Common myeloid progenitor, CD34-positive (primary cell): ENCODE data around the gene OGG1.

Source experiments
- CTCF ChIA-PET: fragments of 350-600 bp; sonication (Branson Sonifier 250); formaldehyde crosslinking; loops from one replicate; lab custom pipeline; 2021; ENCODE audit warnings: antibody characterized with exemption; lab: Charles Lee
- POLR2A ChIA-PET: fragments of 350-600 bp; sonication (Branson Sonifier 250); formaldehyde crosslinking; loops from one replicate; lab custom pipeline; 2021; ENCODE audit warnings: antibody characterized with exemption; lab: Charles Lee
- DNase-seq, 3 donors: peaks; one replicate each; pipeline versions ENCODE4 v3.0.0 to v3.0.0-alpha.2; 2013
- H3K27ac ChIP-seq, 2 experiments: 1 replicate in 1 of 2; 2 replicates in 1 of 2; pipeline ENCODE4 v1.7.0; 2013; ENCODE audit warnings: inconsistent platforms in 2 of 2, low read length in 2 of 2, mild to moderate bottlenecking in 2 of 2, low read depth in 1 of 2, moderate library complexity in 1 of 2; ENCODE audit not compliant: severe bottlenecking in 2 of 2, insufficient read depth in 1 of 2, poor library complexity in 1 of 2
- H3K27me3 ChIP-seq, 5 experiments: replicated peaks in 2 of 5; 1 replicate in 3 of 5; 2 replicates in 2 of 5; pipeline versions ENCODE4 v1.6.1 to v1.7.0; 2013; ENCODE audit warnings: low read length in 4 of 5, mild to moderate bottlenecking in 2 of 5, moderate library complexity in 2 of 5, inconsistent platforms in 1 of 5; ENCODE audit not compliant: insufficient read depth in 5 of 5, control insufficient read depth in 4 of 5
- H3K36me3 ChIP-seq, 4 experiments: 1 replicate in 2 of 4; 2 replicates in 2 of 4; pipeline versions ENCODE4 v1.6.1 to v1.7.0; 2013; ENCODE audit warnings: low read length in 3 of 4, control low read depth in 1 of 4, mild to moderate bottlenecking in 1 of 4; ENCODE audit not compliant: control insufficient read depth in 4 of 4, insufficient read depth in 4 of 4
- H3K4me1 ChIP-seq, 4 experiments: 1 replicate in 3 of 4; 2 replicates in 1 of 4; pipeline versions ENCODE4 v1.6.1 to v1.7.1; 2013; ENCODE audit warnings: low read length in 3 of 4, mild to moderate bottlenecking in 3 of 4, control low read depth in 1 of 4, inconsistent platforms in 1 of 4, moderate library complexity in 1 of 4; ENCODE audit not compliant: control insufficient read depth in 4 of 4, insufficient read depth in 4 of 4; ENCODE audit errors: control extremely low read depth in 1 of 4
- H3K4me3 ChIP-seq, 7 experiments: 1 replicate in 4 of 7; 2 replicates in 3 of 7; pipeline versions ENCODE4 v1.5.1 to v1.7.0; 2013; ENCODE audit warnings: mild to moderate bottlenecking in 7 of 7, low read length in 6 of 7, moderate library complexity in 6 of 7, inconsistent platforms in 2 of 7, low read depth in 2 of 7, control low read depth in 1 of 7; ENCODE audit not compliant: insufficient read depth in 4 of 7, control insufficient read depth in 1 of 7; ENCODE audit errors: extremely low read depth in 1 of 7
- H3K9me3 ChIP-seq, 5 experiments: 1 replicate in 4 of 5; 2 replicates in 1 of 5; pipeline versions ENCODE4 v1.6.1 to v1.7.1; 2013; ENCODE audit warnings: low read length in 4 of 5, mild to moderate bottlenecking in 2 of 5, inconsistent platforms in 1 of 5, low read depth in 1 of 5, moderate library complexity in 1 of 5; ENCODE audit not compliant: control insufficient read depth in 4 of 5, insufficient read depth in 2 of 5; ENCODE audit errors: control extremely low read depth in 1 of 5
- WGBS: methylation state at CpG from one replicate; pipeline ENCODE4 v1.1.5; 2013; ENCODE audit not compliant: insufficient coverage; 5-methylcytosine and 5-hydroxymethylcytosine counted together

Gene OGG1

GRCh38 chr3:9716801-9717555 is 32.8 kb upstream of the OGG1 start:
- peaks cover 2 to 21% (median 16%) of the 10 kb centered on the region in 4 experiments for H3K4me1 ChIP-seq
- H3K27ac ChIP-seq = no peak overlapping the region
- CTCF ChIA-PET = interaction anchor here (0.8 to 8.9 kb wide), 3 partner anchors 13 to 92 kb away, joined by 3 to 107 read pairs (median 3); partner anchors contain the start of gene BRPF1
- no peaks in the 10 kb centered on the region for H3K9me3 ChIP-seq
- no peak overlapping the region for H3K4me3 ChIP-seq
- H3K27me3 ChIP-seq = no peaks in the 10 kb centered on the region
- H3K36me3 ChIP-seq = no peaks in the 10 kb centered on the region
- DNase-seq = no peak
- POLR2A ChIA-PET = no interaction called here
- 100% methylated on average over 4 of the region's 5 CpGs for WGBS

- WGBS = 94% methylated on average over 1 of the region's 1 CpG
- Histone ChIP-seq H3K27ac (no peak overlapping the region), H3K27me3 (no peaks in the 10 kb centered on the region), H3K4me3 (no peak overlapping the region), H3K9me3 (no peaks in the 10 kb centered on the region), H3K4me1 (peaks cover 2 to 21% (median 16%) of the 10 kb centered on the region in 4 experiments), H3K36me3 (no peaks in the 10 kb centered on the region)
- ChIA-PET CTCF (interaction anchor here (0.8 to 8.9 kb wide), 3 partner anchors 12 to 91 kb away, joined by 3 to 107 read pairs (median 3); partner anchors contain the start of gene BRPF1), POLR2A (no interaction called here)
- no peak for DNase-seq
These were observed 32.2 kb upstream of the OGG1 start for GRCh38 chr3:9717563-9717962.

GRCh38 chr3:9718118-9718517 is 31.6 kb upstream of the OGG1 start:
- Histone ChIP-seq H3K27ac (no peak overlapping the region), H3K27me3 (no peaks in the 10 kb centered on the region), H3K36me3 (no peaks in the 10 kb centered on the region), H3K9me3 (no peaks in the 10 kb centered on the region), H3K4me3 (no peak overlapping the region), H3K4me1 (peaks cover 2 to 21% (median 16%) of the 10 kb centered on the region in 4 experiments)
- no peak for DNase-seq
- CTCF ChIA-PET = interaction anchor here (0.9 to 8.9 kb wide), 2 partner anchors 12 to 91 kb away, joined by 3 to 107 read pairs; partner anchors contain the start of gene BRPF1
- 95% methylated on average over 4 of the region's 4 CpGs for whole genome bisulfite sequencing
- POLR2A ChIA-PET = no interaction called here

- Histone ChIP-seq H3K27me3 (no peaks in the 10 kb centered on the region), H3K36me3 (no peaks in the 10 kb centered on the region), H3K4me3 (no peak overlapping the region), H3K9me3 (no peaks in the 10 kb centered on the region), H3K27ac (no peak overlapping the region), H3K4me1 (peaks cover 0 to 6% (median under 1%) of the 10 kb centered on the region in 4 experiments)
- CTCF ChIA-PET = interaction anchor here (1.1 to 8.9 kb wide), 4 partner anchors 9 to 14 kb away, joined by 3 to 107 read pairs (median 6); partner anchors contain the start of gene BRPF1
- no peak for DNase-seq
- WGBS = 100% methylated on average over 1 of the region's 7 CpGs
- POLR2A ChIA-PET = interaction anchor here (0.6 kb wide), 1 partner anchor 1759 kb away, joined by 3 read pairs; no protein-coding TSS in a partner anchor
These were observed 28.6 kb upstream of the OGG1 start for GRCh38 chr3:9721015-9721699.

DNA sequence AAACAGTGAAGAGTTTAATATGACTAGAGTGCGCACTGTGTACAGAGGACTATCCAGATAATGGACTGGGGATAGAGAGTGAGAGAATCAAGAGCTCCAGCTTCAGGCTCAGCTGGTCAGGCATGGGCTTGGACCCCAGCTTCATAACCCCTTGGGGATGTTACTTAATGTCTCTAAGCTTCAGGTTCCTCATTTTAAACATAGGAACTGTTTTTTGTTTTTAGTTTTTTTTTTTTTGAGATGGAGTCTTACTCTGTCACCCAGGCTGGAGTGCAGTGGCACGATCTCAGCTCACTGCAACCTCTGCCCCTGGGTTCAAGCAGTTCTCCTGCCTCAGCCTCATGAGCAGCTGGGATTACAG is 28.1 kb upstream of the OGG1 start:
- Histone ChIP-seq H3K4me1 (peaks cover 0 to 6% (median under 1%) of the 10 kb centered on the region in 4 experiments), H3K9me3 (no peaks in the 10 kb centered on the region), H3K27me3 (no peaks in the 10 kb centered on the region), H3K27ac (no peak overlapping the region), H3K4me3 (no peak overlapping the region), H3K36me3 (no peaks in the 10 kb centered on the region)
- WGBS = 77% methylated on average over 2 of the region's 2 CpGs
- CTCF ChIA-PET = interaction anchor here (1.1 to 8.9 kb wide), 5 partner anchors 8 to 47 kb away, joined by 3 to 107 read pairs (median 5); partner anchors contain the start of gene BRPF1
- DNase-seq = no peak
- POLR2A ChIA-PET = no interaction called here

DNA sequence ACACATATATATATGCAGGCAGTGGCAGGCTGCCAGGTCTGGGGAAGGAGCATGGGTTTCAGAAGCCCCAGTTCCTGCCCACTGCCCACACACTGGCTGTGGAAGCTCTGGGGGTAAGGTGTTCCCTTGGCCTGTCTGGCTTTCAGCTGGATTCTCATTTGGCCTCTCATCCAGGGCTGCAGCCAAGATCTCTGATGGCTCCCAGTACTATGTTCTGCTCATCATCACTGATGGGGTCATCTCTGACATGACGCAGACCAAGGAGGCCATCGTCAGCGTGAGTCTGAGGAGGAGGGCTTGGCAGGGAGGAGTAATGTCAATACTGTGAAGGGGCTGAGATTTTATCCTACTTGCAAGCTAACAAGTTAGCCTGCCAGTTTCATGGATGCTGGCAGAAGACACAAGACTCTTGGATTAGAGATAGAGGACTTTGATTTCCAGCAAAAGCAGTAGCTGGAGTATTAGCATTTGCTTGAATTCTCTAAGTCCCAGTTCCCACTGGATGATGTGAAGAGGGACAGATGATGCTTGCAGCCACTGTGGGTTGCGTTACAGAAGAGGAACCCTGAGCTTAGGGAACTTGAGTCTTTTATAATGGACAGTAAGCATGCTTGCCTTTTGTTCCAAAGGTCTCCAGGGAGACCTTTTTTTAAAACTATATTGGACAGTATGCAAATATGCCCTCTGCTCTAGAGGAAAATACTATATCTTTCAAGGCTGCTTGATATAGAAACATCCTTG is 23.8 kb upstream of the OGG1 start:
- CTCF ChIA-PET = interaction anchor here (0.7 to 8.5 kb wide), 5 partner anchors 8 to 14 kb away, joined by 3 to 107 read pairs (median 12); no protein-coding TSS in a partner anchor
- no peak overlapping the region for H3K27ac ChIP-seq
- no peaks in the 10 kb centered on the region for H3K36me3 ChIP-seq
- POLR2A ChIA-PET = no interaction called here
- H3K4me1 ChIP-seq = peaks cover 3 to 29% (median 17%) of the 10 kb centered on the region in 4 experiments
- no peaks in the 10 kb centered on the region for H3K27me3 ChIP-seq
- no peaks in the 10 kb centered on the region for H3K9me3 ChIP-seq
- no peak overlapping the region for H3K4me3 ChIP-seq
- 97% methylated on average over 4 of the region's 4 CpGs for WGBS
- DNase-seq = no peak
